C4-2B (cell line): Measurements from ENCODE around the gene USP53.

Experiments
- H3K27ac ChIP-seq: fragments of 450-650 bp; 2 replicates; pipeline ENCODE4 v1.5.1; 2017
- CTCF ChIP-seq: fragments of 450-650 bp; conservative IDR thresholded peaks from 2 replicates; pipeline ENCODE4 v1.5.1; 2017; ENCODE audit warnings: mild to moderate bottlenecking
- ZFX ChIP-seq: fragments of 450-650 bp; IDR thresholded peaks from 2 replicates; pipeline ENCODE4 v1.6.1; 2017

Gene USP53

GRCh38 chr4:119189638-119190037, 22.9 kb upstream of the USP53 start:
- TF ChIP-seq ZFX, result no peak
- no peak for TF ChIP-seq CTCF
- H3K27ac ChIP-seq, result no peak overlapping the region

GRCh38 chr4:119190354-119190753, 22.2 kb upstream of the USP53 start:
- H3K27ac ChIP-seq, result no peak overlapping the region
- TF ChIP-seq CTCF, result no peak
- no peak for TF ChIP-seq ZFX

DNA sequence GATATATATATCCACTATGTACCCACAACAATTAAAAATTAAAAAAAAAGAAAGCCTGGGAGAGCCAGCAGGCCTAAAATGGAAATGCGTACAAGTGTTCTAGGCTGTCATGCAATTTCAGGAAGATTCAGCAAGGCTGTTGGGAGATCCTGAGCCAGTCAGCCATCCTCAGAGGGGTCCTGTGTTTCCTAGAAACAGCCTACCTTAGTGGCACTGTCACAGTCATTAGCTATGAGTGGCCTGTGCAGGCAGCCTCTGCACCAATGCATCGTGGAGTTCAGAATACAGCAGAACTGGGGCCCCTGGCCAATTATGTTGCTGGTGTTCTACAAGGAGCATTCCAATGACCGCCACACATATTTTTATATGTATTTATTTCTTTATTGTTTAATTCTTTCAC, 21.0 kb upstream of the USP53 start:
- TF ChIP-seq ZFX (no peak), CTCF (no peak)
- no peak overlapping the region for H3K27ac ChIP-seq

GRCh38 chr4:119197772-119198212, 14.7 kb upstream of the USP53 start:
- no peak overlapping the region for H3K27ac ChIP-seq
- no peak for TF ChIP-seq ZFX
- no peak for TF ChIP-seq CTCF

DNA sequence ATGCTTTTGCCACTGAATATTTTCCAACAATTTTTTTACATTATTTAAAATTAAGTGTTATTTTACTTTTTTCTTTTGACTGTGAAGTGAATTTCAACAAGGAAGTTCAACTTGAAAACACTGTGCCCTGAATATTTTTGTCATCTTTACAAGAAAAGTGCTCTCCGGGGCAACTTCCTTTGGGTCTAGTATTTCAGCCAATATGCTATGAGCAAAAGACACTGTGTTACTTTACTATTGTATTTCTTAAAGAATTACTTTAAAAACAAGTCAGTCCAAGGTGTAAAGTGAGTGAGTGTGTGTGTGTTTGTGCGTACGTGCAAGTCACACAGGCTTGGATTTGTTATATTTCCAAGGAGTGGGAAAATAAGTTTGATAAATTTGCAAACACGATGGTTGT, 7.6 kb upstream of the USP53 start:
- H3K27ac ChIP-seq, result no peak overlapping the region
- no peak for TF ChIP-seq CTCF
- no peak for TF ChIP-seq ZFX

DNA sequence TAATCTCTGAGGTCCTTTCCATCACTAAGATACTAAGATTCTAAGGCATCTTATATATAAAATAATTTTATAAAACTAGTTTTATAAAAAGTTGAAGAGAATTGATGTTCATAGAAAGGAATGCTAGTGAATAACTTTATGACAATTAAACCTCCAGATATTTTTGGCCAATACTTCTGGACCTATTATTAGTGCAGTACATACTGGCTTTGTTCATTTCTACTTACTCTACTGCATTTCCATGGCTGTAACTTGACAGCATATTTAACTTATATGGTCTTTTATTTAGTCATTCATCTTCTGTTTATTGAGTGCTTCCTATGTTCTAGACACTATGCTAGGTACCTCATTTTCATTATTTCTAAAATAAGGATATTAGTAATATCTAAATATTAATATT, 6.8 kb upstream of the USP53 start:
- no peak overlapping the region for H3K27ac ChIP-seq
- TF ChIP-seq ZFX (no peak), CTCF (no peak)

- no peak overlapping the region for H3K27ac ChIP-seq
- TF ChIP-seq ZFX, result no peak
- TF ChIP-seq CTCF, result no peak
These were observed 6.3 kb upstream of the USP53 start for GRCh38 chr4:119206178-119206577.
